ENCODE measurements around the gene PCNT. TPM values are rescaled to one million over a fixed set of nuclear protein-coding genes. Genes with fewer than 3 reads are reported as not detected.

The PCNT gene
- total and polyA plus RNA-seq, 10 of the 15 experiments (the other 5 are each of a cell fraction or from before 2014, with no cell fraction given), result 2.9 to 39.6 (median 20.5) TPM

DNA sequence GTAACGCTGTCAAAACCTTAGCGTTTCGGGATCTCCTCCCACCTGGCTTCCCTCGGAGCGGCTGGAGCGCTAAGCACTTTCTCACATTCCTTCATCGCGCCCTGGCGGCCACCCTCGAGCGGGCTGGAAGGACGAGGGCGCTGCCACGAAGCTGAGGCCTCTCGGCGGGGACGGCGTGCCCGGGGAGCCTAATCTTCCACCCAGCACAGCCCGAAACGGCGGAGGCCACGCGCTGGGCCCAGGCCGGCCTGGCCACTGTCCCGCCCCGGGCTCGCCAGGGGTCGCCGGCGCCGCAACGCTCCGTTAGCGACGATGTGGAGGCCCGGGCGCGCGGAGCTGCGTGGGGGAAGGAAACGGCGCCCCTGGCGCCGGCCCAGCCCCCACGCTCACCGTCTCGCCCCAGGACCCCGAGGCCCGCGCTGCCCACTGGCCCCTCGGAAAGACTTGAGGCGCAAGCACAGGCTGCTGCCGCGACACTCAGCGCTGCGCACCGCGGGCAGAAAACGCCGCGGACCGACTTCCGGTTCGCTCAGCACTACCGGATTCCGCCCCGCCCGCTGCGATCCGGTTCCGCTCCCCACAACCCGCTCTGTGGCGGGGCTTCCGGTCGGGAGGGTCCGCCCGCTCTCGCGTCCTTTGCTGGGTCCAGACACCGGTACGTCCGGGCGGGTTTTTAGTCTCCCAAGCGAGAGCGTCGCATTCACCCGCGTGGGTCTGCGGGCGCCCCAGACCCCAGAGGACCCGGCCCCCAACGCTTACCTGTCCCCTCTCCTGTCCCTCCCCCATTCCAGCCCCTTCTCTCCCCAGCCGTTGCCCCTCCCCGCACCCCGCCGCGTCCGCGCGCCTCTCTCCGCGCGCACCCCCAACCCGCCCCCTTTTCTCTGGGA, 38.0 kb upstream of the PCNT start, which contains the start of gene YBEY (continued):
- TF ChIP-seq SPI1 (IDR thresholded peaks at IDR 0.05; ENCODE audit: borderline replicate concordance, insufficient read depth, low read depth, low read length), result peak; percentile 48; the same call in 1 of the 2 replicates
- TF ChIP-seq SMAD5 (IDR thresholded peaks at IDR 0.05; ENCODE audit: low read depth), result peak; percentile 62; the same call in 1 of the 2 replicates
- TF ChIP-seq TBL1XR1 (IDR thresholded peaks at IDR 0.05; ENCODE audit: low read depth, low read length), result 0 out of 2 replicates have a peak, but pooled peaks have one; percentile 51
- TF ChIP-seq SP1 (IDR thresholded peaks at IDR 0.05; ENCODE audit: low read depth, low read length), result peak; percentile 52
- peak; percentile 100 for TF ChIP-seq LARP7 (IDR thresholded peaks at IDR 0.05)
- TF ChIP-seq, protein P1, sequence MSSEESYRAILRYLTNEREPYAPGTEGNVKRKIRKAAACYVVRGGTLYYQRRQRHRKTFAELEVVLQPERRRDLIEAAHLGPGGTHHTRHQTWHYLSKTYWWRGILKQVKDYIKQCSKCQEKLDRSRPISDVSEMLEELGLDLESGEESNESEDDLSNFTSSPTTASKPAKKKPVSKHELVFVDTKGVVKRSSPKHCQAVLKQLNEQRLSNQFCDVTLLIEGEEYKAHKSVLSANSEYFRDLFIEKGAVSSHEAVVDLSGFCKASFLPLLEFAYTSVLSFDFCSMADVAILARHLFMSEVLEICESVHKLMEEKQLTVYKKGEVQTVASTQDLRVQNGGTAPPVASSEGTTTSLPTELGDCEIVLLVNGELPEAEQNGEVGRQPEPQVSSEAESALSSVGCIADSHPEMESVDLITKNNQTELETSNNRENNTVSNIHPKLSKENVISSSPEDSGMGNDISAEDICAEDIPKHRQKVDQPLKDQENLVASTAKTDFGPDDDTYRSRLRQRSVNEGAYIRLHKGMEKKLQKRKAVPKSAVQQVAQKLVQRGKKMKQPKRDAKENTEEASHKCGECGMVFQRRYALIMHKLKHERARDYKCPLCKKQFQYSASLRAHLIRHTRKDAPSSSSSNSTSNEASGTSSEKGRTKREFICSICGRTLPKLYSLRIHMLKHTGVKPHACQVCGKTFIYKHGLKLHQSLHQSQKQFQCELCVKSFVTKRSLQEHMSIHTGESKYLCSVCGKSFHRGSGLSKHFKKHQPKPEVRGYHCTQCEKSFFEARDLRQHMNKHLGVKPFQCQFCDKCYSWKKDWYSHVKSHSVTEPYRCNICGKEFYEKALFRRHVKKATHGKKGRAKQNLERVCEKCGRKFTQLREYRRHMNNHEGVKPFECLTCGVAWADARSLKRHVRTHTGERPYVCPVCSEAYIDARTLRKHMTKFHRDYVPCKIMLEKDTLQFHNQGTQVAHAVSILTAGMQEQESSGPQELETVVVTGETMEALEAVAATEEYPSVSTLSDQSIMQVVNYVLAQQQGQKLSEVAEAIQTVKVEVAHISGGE (CRISPR knock-in tag; IDR thresholded peaks at IDR 0.05), result peak; percentile 91
- no peak for TF ChIP-seq BMI1 (IDR thresholded peaks at IDR 0.05; ENCODE audit: borderline replicate concordance)
- TF ChIP-seq, protein P2, sequence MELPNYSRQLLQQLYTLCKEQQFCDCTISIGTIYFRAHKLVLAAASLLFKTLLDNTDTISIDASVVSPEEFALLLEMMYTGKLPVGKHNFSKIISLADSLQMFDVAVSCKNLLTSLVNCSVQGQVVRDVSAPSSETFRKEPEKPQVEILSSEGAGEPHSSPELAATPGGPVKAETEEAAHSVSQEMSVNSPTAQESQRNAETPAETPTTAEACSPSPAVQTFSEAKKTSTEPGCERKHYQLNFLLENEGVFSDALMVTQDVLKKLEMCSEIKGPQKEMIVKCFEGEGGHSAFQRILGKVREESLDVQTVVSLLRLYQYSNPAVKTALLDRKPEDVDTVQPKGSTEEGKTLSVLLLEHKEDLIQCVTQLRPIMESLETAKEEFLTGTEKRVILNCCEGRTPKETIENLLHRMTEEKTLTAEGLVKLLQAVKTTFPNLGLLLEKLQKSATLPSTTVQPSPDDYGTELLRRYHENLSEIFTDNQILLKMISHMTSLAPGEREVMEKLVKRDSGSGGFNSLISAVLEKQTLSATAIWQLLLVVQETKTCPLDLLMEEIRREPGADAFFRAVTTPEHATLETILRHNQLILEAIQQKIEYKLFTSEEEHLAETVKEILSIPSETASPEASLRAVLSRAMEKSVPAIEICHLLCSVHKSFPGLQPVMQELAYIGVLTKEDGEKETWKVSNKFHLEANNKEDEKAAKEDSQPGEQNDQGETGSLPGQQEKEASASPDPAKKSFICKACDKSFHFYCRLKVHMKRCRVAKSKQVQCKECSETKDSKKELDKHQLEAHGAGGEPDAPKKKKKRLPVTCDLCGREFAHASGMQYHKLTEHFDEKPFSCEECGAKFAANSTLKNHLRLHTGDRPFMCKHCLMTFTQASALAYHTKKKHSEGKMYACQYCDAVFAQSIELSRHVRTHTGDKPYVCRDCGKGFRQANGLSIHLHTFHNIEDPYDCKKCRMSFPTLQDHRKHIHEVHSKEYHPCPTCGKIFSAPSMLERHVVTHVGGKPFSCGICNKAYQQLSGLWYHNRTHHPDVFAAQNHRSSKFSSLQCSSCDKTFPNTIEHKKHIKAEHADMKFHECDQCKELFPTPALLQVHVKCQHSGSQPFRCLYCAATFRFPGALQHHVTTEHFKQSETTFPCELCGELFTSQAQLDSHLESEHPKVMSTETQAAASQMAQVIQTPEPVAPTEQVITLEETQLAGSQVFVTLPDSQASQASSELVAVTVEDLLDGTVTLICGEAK (IDR thresholded peaks at IDR 0.05; ENCODE audit: borderline replicate concordance), result peak; percentile 97
- no peak for TF ChIP-seq NFYA (IDR thresholded peaks at IDR 0.05; ENCODE audit: borderline replicate concordance, low read depth, low read length)
- no peak for TF ChIP-seq SREBF1 (IDR thresholded peaks at IDR 0.05; ENCODE audit: low read length)
- no peak for TF ChIP-seq SUZ12 (IDR thresholded peaks at IDR 0.05; ENCODE audit: unreplicated experiment)
- TF ChIP-seq, protein P3, sequence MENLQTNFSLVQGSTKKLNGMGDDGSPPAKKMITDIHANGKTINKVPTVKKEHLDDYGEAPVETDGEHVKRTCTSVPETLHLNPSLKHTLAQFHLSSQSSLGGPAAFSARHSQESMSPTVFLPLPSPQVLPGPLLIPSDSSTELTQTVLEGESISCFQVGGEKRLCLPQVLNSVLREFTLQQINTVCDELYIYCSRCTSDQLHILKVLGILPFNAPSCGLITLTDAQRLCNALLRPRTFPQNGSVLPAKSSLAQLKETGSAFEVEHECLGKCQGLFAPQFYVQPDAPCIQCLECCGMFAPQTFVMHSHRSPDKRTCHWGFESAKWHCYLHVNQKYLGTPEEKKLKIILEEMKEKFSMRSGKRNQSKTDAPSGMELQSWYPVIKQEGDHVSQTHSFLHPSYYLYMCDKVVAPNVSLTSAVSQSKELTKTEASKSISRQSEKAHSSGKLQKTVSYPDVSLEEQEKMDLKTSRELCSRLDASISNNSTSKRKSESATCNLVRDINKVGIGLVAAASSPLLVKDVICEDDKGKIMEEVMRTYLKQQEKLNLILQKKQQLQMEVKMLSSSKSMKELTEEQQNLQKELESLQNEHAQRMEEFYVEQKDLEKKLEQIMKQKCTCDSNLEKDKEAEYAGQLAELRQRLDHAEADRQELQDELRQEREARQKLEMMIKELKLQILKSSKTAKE (IDR thresholded peaks at IDR 0.05; ENCODE audit: low read depth, poor library complexity, severe bottlenecking), result no peak
- TF ChIP-seq JUNB (IDR thresholded peaks at IDR 0.05), result no peak
- no peak for TF ChIP-seq WRNIP1 (IDR thresholded peaks at IDR 0.05; ENCODE audit: borderline replicate concordance, low read depth, low read length)
- no peak for TF ChIP-seq MYB (IDR thresholded peaks at IDR 0.05; ENCODE audit: borderline replicate concordance, low read depth, low read length)
- TF ChIP-seq MTA3 (IDR thresholded peaks at IDR 0.05; ENCODE audit: borderline replicate concordance, low read length), result no peak
- TF ChIP-seq, protein P4, sequence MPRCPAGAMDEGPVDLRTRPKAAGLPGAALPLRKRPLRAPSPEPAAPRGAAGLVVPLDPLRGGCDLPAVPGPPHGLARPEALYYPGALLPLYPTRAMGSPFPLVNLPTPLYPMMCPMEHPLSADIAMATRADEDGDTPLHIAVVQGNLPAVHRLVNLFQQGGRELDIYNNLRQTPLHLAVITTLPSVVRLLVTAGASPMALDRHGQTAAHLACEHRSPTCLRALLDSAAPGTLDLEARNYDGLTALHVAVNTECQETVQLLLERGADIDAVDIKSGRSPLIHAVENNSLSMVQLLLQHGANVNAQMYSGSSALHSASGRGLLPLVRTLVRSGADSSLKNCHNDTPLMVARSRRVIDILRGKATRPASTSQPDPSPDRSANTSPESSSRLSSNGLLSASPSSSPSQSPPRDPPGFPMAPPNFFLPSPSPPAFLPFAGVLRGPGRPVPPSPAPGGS (IDR thresholded peaks at IDR 0.05; ENCODE audit: borderline replicate concordance, insufficient read depth, low read depth, low read length, poor library complexity, severe bottlenecking), result no peak
- no peak for TF ChIP-seq CHD4 (IDR thresholded peaks at IDR 0.05)
